Chondrocyte (in vitro differentiated cells): ENCODE measurements around the gene EVI2B. TPM values are rescaled to one million over a fixed set of nuclear protein-coding genes. Genes with fewer than 3 reads are reported as not detected.

ENCODE experiments used
- DNase-seq: peaks from one replicate; pipeline ENCODE4 v3.0.0; 2021; ENCODE audit warnings: mixed read lengths, low spot score
- H3K27ac Mint-ChIP-seq: one replicate; pipeline ENCODE4 v1.8.0; 2021; ENCODE audit warnings: mild to moderate bottlenecking, moderate library complexity, mixed read lengths; ENCODE audit not compliant: unreplicated experiment
- H3K27me3 Mint-ChIP-seq: 2 replicates; pipeline ENCODE4 v1.8.0; 2021; ENCODE audit warnings: low read depth, mixed read lengths
- H3K36me3 Mint-ChIP-seq: 2 replicates; pipeline ENCODE4 v1.8.0; 2021; ENCODE audit warnings: low read depth, mixed read lengths
- H3K4me1 Mint-ChIP-seq: 2 replicates; pipeline ENCODE4 v1.8.0; 2021; ENCODE audit warnings: low read depth, mild to moderate bottlenecking, mixed read lengths
- H3K4me3 Mint-ChIP-seq: one replicate; pipeline ENCODE4 v1.8.0; 2021; ENCODE audit warnings: mild to moderate bottlenecking, moderate library complexity, mixed read lengths; ENCODE audit not compliant: unreplicated experiment
- H3K9me3 Mint-ChIP-seq: 2 replicates; pipeline ENCODE4 v1.8.0; 2021; ENCODE audit warnings: low read depth, mixed read lengths
- CTCF ChIP-seq: fragments of 200-600 bp; sonication (generic); IDR thresholded peaks from 2 replicates; pipeline ENCODE4 v1.5.0; 2021; ENCODE audit warnings: antibody characterized with exemption, mild to moderate bottlenecking, moderate library complexity
- total RNA-seq: library from RNA; stranded (reverse); gene quantifications from 3 replicates; pipeline ENCODE4 v1.2.1, GENCODE V29; 2021

EVI2B gene
- total RNA-seq, 1 donor from 2014 or later: not detected

GRCh38 chr17:31339906-31340661 is 26.2 kb upstream of the EVI2B start:
- Mint-ChIP-seq H3K4me3 (no peak overlapping the region), H3K9me3 (no peaks in the 10 kb centered on the region), H3K27me3 (no peaks in the 10 kb centered on the region), H3K4me1 (peaks cover 11% of the 10 kb centered on the region), H3K36me3 (peaks cover 12% of the 10 kb centered on the region), H3K27ac (peak overlapping the region; percentile 55)
- TF ChIP-seq CTCF: no peak
- no peak for DNase-seq

GRCh38 chr17:31329221-31329620 is 15.4 kb upstream of the EVI2B start:
- peaks cover 23% of the 10 kb centered on the region for H3K4me1 Mint-ChIP-seq
- peaks cover 4% of the 10 kb centered on the region for H3K36me3 Mint-ChIP-seq
- peak overlapping the region; percentile 70 for H3K27ac Mint-ChIP-seq
- no peaks in the 10 kb centered on the region for H3K9me3 Mint-ChIP-seq
- no peak overlapping the region for H3K4me3 Mint-ChIP-seq
- H3K27me3 Mint-ChIP-seq: no peaks in the 10 kb centered on the region
- DNase-seq: no peak
- no peak for TF ChIP-seq CTCF

- peaks cover 23% of the 10 kb centered on the region for H3K4me1 Mint-ChIP-seq
- DNase-seq: no peak
- peak overlapping the region; percentile 88 for H3K27ac Mint-ChIP-seq
Observed at GRCh38 chr17:31328160-31328535, 14.3 kb upstream of the EVI2B start.

GRCh38 chr17:31327534-31328159 is 13.8 kb upstream of the EVI2B start:
- H3K4me1 Mint-ChIP-seq: peaks cover 23% of the 10 kb centered on the region
- no peaks in the 10 kb centered on the region for H3K9me3 Mint-ChIP-seq
- no peak for TF ChIP-seq CTCF
- no peak for DNase-seq
- peak overlapping the region; percentile 88 for H3K27ac Mint-ChIP-seq
- no peaks in the 10 kb centered on the region for H3K27me3 Mint-ChIP-seq
- H3K4me3 Mint-ChIP-seq: no peak overlapping the region
- peaks cover 6% of the 10 kb centered on the region for H3K36me3 Mint-ChIP-seq

More at GRCh38 chr17:31328160-31328535, 14.3 kb upstream of the EVI2B start:
- H3K27me3 Mint-ChIP-seq: no peaks in the 10 kb centered on the region
- no peaks in the 10 kb centered on the region for H3K9me3 Mint-ChIP-seq
- no peak overlapping the region for H3K4me3 Mint-ChIP-seq
- no peak for TF ChIP-seq CTCF
- peaks cover 6% of the 10 kb centered on the region for H3K36me3 Mint-ChIP-seq

- H3K27me3 Mint-ChIP-seq: no peaks in the 10 kb centered on the region
Observed at GRCh38 chr17:31323551-31323950, 9.7 kb upstream of the EVI2B start.

More at GRCh38 chr17:31323551-31323950, 9.7 kb upstream of the EVI2B start:
- no peak for DNase-seq
- H3K9me3 Mint-ChIP-seq: no peaks in the 10 kb centered on the region
- H3K36me3 Mint-ChIP-seq: peaks cover 3% of the 10 kb centered on the region
- H3K27ac Mint-ChIP-seq: no peak overlapping the region
- H3K4me1 Mint-ChIP-seq: peaks cover 28% of the 10 kb centered on the region
- no peak for TF ChIP-seq CTCF
- no peak overlapping the region for H3K4me3 Mint-ChIP-seq
